GM21447 (cell line): Measurements from ENCODE around the gene HYAL3.

ENCODE experiments used
- ATAC-seq: cut with Tn5 transposase; IDR thresholded peaks from one replicate; pipeline ENCODE4 v1.9.1; 2021; ENCODE audit not compliant: unreplicated experiment

Gene HYAL3

GRCh38 chr3:50298836-50299637 is at the start of gene HYAL3, which contains the start of gene NAA80:
Gene HYAL3, minus strand, starts transcription at chr3:50299405. Its CDS starts 3,803 bp downstream, at chr3:50295602.
Gene NAA80, minus strand, starts transcription at chr3:50299405. Its CDS starts 1,942 bp downstream, at chr3:50297463.
- peak; percentile 78 for ATAC-seq

DNA sequence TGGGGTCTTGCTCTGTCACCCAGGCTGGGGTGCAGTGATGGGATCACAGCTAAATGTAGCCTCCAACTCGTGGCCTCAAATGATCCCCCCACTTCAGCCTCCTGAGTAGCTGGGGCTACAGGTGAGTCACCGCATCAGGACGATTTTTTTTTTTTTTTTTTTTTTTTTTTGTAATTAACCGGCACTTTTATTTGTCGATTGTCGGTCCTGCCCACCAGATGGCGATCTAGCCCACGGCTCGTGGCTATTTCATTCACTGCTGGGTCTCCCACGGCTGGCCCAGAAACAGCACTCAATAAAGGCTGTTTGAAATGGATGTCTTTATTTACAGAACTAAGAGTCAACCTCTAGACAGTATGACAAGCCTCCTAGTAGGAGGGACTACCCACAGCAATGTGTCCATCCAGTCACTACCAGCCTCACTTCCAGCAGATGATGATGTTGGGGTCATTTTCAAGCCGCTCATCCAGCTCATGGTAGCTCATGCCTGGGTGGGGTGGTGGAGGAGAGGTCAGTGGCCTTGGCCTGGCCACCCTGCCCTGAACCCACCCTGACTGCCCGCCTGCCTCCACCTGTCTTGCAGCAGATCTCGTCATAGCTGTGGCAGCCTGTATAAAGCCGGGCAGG is 48.1 kb upstream of the HYAL3 start:
- ATAC-seq = no peak

DNA sequence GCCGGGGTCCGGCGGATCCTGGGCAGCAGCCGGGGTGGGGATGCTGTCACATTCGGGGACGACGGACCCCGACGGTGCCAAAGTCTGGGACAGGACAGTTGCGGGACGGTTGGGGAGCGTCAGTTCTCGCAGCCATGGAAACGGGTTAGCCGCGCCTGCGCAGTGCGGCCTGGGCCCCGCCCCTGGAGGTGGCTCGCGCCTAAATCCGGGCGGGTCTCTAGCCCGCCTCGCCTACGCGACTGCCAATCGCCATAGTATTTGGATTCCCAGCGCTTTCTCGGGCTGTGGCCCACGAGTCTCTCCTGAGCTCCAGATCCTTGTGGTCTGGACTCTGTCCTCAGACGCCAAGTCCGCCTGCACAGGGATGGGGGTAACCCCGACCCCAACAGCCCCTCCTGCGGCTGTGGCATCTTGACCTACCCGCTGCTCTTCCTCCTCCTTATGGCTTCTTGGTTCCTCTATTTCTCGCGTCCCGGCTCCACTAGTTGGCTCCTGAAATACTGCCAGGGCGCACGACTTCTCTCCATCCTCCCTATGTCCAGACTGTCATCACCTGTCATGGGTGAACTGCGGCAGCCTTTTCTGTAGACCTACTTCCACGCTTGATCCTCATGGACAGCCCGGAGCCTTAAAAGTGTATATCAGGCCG is 46.5 kb upstream of the HYAL3 start, which contains the start of gene ZMYND10:
ZMYND10 (minus strand) TSS at position 147 of the 649 bp plus-strand sequence. CDS start 153 bp downstream, outside the sequence.
- ATAC-seq = no peak

GRCh38 chr3:50345008-50345407 is 45.8 kb upstream of the HYAL3 start:
- no peak for ATAC-seq

GRCh38 chr3:50342813-50343633 is 43.8 kb upstream of the HYAL3 start:
- no peak for ATAC-seq

- ATAC-seq = no peak
Observed at GRCh38 chr3:50341996-50342650, 42.9 kb upstream of the HYAL3 start.

DNA sequence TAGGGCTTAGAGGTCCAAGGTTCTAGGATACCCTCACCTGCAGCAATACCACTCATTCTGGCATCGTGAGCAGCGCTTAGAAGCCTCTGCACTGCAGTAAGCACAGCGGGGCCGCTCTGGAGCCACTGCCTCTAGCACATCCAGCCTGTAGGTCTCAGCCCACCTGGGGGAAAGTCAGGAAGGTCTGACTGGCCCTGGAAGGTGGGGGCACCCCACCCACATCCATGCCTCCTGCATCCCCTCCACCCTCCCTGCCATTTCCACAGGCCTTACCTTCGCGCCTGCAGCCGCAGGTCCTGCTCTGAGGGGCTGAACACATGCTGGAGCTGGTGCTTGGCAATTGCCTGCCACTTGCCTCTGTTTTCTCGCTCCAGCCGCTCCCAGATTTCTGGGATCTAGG is 42.3 kb upstream of the HYAL3 start:
- no peak for ATAC-seq

DNA sequence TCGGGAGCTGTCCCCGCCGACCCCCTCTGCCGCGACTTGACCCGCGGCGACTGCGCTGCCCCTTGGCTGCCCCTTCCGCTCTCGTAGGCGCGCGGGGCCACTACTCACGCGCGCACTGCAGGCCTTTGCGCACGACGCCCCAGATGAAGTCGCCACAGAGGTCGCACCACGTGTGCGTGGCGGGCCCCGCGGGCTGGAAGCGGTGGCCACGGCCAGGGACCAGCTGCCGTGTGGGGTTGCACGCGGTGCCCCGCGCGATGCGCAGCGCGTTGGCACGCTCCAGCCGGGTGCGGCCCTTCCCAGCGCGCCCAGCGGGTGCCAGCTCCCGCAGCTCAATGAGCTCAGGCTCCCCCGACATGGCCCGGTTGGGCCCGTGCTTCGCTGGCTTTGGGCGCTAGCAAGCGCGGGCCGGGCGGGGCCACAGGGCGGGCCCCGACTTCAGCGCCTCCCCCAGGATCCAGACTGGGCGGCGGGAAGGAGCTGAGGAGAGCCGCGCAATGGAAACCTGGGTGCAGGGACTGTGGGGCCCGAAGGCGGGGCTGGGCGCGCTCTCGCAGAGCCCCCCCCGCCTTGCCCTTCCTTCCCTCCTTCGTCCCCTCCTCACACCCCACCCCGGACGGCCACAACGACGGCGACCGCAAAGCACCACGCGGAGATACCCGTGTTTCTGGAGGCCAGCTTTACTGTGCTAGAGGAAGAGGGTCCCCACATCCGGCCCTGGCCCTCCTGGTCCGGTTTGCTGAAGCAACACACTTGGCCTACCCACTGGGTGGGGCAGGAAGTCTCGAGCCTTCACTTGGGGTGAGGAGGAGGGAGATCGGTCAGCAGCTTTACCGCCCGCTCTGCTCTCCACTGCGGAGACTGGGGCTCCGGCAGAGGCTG is 41.5 kb upstream of the HYAL3 start, which contains the start of gene RASSF1:
RASSF1 (minus strand) TSS at position 389 of the 882 bp plus-strand sequence; CDS start at position 358, 31 bp downstream.
- ATAC-seq = no peak

- ATAC-seq = no peak
Observed at GRCh38 chr3:50340147-50340447, 40.9 kb upstream of the HYAL3 start.

- ATAC-seq = no peak
Observed at GRCh38 chr3:50339485-50340146, 40.4 kb upstream of the HYAL3 start.

DNA sequence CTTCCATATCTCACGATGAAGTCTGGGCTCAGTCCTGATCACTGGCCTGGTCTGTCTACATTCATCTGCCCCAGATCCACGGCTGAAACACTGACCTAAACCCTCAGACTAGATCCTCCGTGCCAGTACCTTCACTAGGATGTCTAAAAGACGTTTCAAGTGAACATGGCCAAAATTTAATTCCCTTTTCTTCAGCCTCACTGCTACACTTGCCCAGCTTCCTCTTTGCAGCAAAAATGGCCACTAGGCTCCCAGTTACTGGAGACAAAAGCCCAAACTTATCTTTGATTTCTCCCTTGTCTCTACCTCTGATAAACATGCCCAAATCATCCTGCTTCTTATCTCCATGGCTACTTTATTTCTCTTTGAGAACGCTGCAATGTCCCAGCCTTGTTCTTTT is 39.8 kb upstream of the HYAL3 start:
- no peak for ATAC-seq

DNA sequence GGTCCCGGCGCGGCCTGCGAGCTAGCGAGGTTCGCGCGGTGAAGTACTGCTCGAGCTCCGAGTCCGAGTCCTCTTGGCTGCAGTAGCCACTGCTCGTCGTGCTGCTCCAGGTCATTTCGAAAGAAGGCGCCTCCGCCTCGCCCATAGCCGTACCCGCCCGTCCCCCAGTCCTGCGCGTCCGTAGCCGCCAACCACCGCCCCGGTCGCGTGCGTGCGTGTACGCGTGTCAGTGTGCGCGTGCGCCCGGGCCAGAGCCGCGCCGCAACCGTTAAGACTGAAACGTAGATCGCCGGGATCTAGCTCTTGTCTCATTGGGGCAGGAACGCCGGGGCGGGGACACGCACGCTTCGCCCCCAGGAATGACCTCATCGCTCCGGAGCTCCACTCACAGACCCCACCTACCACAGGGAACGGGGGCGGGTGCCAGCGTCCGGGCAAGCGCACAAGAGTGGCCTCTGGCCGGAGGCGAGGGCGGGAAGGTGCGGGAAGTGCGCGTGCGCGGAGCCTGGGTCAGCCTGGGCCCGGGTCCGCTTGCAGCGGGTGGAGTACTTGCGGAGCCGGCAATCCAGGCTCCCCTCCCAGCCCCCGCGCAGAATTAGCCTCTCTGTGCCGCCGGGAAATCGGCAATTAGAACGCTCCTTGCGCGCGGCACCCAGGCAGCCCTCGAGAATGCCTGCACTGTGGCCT is 38.1 kb upstream of the HYAL3 start:
- ATAC-seq = peak; percentile 70

DNA sequence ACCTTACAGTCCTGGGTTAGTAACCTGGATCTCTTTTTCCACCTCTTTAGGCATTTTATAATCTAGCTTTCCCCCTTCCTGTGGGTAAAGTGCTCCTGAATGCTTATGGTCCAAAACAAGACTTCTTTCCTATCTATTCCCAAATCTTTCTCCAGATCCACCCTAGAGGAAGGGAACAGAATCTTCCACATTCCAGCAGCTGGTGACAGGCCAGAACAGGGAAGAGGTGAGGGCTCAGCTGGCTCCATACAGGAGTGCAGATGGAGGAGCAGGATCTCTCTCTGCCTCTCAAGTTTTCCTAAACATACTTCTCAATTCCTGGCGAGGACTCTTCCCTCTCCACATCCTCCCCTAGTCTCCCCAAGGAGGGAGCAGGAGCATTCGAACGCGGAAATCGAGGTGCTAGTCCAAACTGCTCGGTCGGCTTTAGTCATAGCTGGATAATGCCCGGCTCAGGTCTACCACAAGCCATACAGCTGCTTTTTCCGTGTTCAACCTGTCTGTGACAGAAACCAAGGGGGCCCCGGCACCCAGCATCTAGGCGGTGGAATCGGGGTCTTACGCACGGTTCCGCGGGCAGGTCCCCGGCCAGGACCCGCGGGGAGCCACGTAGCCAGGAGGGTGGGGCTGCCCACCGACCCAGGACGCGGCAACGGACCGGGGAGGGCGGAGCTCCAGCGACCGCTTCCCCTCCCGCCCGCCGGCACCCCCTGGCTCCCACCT is 37.4 kb upstream of the HYAL3 start:
- ATAC-seq = peak; percentile 23

DNA sequence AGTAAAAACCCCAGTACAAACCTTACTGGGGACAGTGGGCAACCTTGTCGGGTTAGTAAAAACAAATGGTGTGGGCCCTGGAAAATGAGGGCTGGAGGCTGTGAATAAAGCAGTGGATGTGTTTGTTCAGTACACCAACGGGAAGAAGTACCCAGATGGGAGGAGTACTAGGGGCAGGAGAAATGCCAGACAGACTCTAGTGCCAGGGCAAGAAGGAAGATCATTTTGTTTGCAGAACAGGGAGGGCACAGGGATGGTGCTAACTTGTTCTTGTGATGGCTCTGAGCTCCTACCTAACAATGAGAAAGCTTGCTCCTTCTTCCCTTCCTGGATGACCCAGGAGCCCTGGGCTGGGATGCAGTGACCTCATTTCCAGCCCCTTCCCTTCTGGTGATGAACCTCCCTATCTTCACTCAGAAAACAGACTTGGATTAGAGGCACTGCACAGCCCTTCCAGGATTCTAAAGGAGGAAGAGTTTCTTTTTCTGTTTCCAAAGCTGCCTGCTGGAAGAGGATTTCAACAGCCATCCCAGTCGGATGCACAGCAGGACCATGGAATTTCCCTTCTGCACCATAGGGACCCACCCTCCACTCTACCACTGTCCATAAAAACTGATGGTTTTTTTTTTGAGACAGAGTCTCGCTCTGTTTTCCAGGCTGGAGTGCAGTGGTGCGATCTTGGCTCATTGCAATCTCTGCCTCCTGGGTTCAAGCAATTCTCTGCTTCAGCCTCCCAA is 35.3 kb upstream of the HYAL3 start:
- no peak for ATAC-seq

DNA sequence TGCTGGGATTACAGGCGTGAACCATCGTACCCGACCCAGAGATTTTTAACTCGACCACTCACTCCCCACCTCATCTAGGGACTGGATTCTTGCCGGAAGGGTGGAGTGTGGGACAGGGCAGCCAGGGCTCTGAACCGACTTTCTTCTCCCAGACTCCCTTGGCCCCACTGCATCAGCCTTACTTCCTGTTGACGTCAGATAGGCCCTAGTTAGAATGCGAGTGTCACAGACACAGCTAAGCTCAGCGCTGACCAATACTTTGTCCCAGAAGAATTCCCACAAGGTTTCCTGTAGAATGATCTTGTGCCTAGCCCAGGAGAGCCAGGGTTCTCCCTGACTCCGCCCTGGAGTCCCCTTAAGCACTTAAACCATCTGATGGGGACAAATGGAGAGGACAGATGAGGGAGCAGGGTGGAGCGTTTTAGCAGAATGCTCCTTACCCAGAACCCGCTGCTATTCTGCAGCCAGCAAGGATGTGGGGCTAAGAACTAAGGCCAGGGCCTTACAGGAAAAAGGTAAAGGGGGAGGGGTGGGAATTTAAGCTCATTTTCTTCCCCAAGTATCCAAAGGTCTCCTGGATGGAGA is 34.6 kb upstream of the HYAL3 start:
- no peak for ATAC-seq

GRCh38 chr3:50331364-50331907 is 32.2 kb upstream of the HYAL3 start:
- ATAC-seq = no peak
